SK-MEL-5 (cell line): ENCODE results near the gene TMEM191C. TPM values are rescaled to one million over a fixed set of nuclear protein-coding genes. Genes with fewer than 3 reads are reported as not detected.
"Not testable (repeated sequence)": the region's sequence is repeated elsewhere in the genome, so short reads cannot be mapped to it uniquely, and the experiment has no call there.

Experiments
- DNase-seq: peaks from one replicate; pipeline ENCODE4 v3.0.0-alpha.2; 2016; ENCODE audit warnings: low read depth, low spot score
- in situ Hi-C: cut with HindIII; loops from 2 replicates; pipeline ENCODE4 v1.10.0; 2016; ENCODE audit warnings: low sequenced_read_pairs, high pct_unique_total_duplicates, low pct_unique_long_range_greater_than_20kb
- total RNA-seq: library from RNA; depleted of rRNA; stranded (reverse); fragments of >200 nt; shearing (Covaris generic); gene quantifications from 2 replicates; pipeline ENCODE4 v1.2.3, GENCODE V29; 2014

The TMEM191C gene
- total RNA-seq, 1 experiment from 2014 or later, result 1.3 TPM

- in situ Hi-C loops, result no loop called here
- DNase-seq, result no peak
Observed at GRCh38 chr22:21443735-21444421, 23.3 kb upstream of the TMEM191C start.

- DNase-seq, result no peak
- in situ Hi-C loops, result no loop called here
Observed at GRCh38 chr22:21444701-21445436, 22.3 kb upstream of the TMEM191C start.

GRCh38 chr22:21445437-21446127 lies 21.6 kb upstream of the TMEM191C start:
- DNase-seq, result no peak
- in situ Hi-C loops, result no loop called here

GRCh38 chr22:21446128-21446826 lies 20.9 kb upstream of the TMEM191C start:
- in situ Hi-C loops, result no loop called here
- DNase-seq, result no peak

GRCh38 chr22:21446827-21447690 lies 20.1 kb upstream of the TMEM191C start:
- DNase-seq, result no peak
- in situ Hi-C loops, result no loop called here

- peak; percentile 64 for DNase-seq
- in situ Hi-C loops, result no loop called here
Observed at GRCh38 chr22:21447694-21448402, 19.3 kb upstream of the TMEM191C start.

- in situ Hi-C loops, result no loop called here
- no peak for DNase-seq
Observed at GRCh38 chr22:21448627-21449416, 18.4 kb upstream of the TMEM191C start.

GRCh38 chr22:21449531-21450319 lies 17.5 kb upstream of the TMEM191C start:
- DNase-seq, result no peak
- in situ Hi-C loops, result no loop called here

- in situ Hi-C loops, result no loop called here
- DNase-seq, result no peak
Observed at GRCh38 chr22:21450320-21450831, 16.8 kb upstream of the TMEM191C start.

GRCh38 chr22:21450858-21451353 lies 16.3 kb upstream of the TMEM191C start:
- in situ Hi-C loops, result no loop called here
- no peak for DNase-seq

GRCh38 chr22:21451545-21452520 lies 15.4 kb upstream of the TMEM191C start:
- in situ Hi-C loops, result no loop called here
- DNase-seq, result no peak

- in situ Hi-C loops, DNase-seq: not testable (repeated sequence)
Observed at GRCh38 chr22:21452666-21453065, 14.5 kb upstream of the TMEM191C start.

GRCh38 chr22:21454998-21455333 lies 12.2 kb upstream of the TMEM191C start:
- in situ Hi-C loops, result not testable (repeated sequence)

More at GRCh38 chr22:21454998-21455333, 12.2 kb upstream of the TMEM191C start:
- DNase-seq, result not testable (repeated sequence)
